H1 (cell line): ENCODE data around the gene RAD9A.

Experiments
- BRCA1 ChIP-seq: IDR thresholded peaks from 2 replicates; pipeline ENCODE4 v1.6.1; 2012; ENCODE audit warnings: low read depth, low read length, improper control_type of control experiment
- CBX8 ChIP-seq: fragments of 300-800, 300-1000 bp; sonication (generic); IDR thresholded peaks from 2 replicates; pipeline ENCODE4 v1.7.1; 2016; ENCODE audit warnings: low read depth, low read length, borderline replicate concordance
- JUND ChIP-seq: IDR thresholded peaks from 2 replicates; pipeline ENCODE4 v1.6.1; 2011; ENCODE audit warnings: mild to moderate bottlenecking, improper control_type of control experiment, low read length
- KDM1A ChIP-seq: fragments of 200-600, 300-600 bp; sonication (generic); IDR thresholded peaks from 2 replicates; pipeline ENCODE4 v1.7.1; 2016; ENCODE audit warnings: mild to moderate bottlenecking, low read length, borderline replicate concordance
- MAFK ChIP-seq: IDR thresholded peaks from 2 replicates; pipeline ENCODE4 v1.6.1; 2012; ENCODE audit warnings: low read depth, mild to moderate bottlenecking, improper control_type of control experiment, low read length
- NRF1 ChIP-seq: IDR thresholded peaks from 2 replicates; pipeline ENCODE4 v1.6.1; 2011; ENCODE audit warnings: mild to moderate bottlenecking, low read depth, low read length, improper control_type of control experiment
- POLR2AphosphoS5 ChIP-seq: IDR thresholded peaks from 2 replicates; pipeline ENCODE4 v1.6.1; 2011; ENCODE audit warnings: low read depth, low read length
- RAD21 ChIP-seq, 2 experiments: IDR thresholded peaks in 1 of 2; conservative IDR thresholded peaks in 1 of 2; 2 replicates each; pipeline ENCODE4 v1.6.1; 2011; ENCODE audit warnings: low read depth in 2 of 2, low read length in 2 of 2, improper control_type of control experiment in 1 of 2, inconsistent platforms in 1 of 2, mild to moderate bottlenecking in 1 of 2, moderate library complexity in 1 of 2
- SIRT6 ChIP-seq: IDR thresholded peaks from one replicate; pipeline ENCODE4 v1.7.1; 2012; ENCODE audit warnings: low read length, inconsistent platforms
- SP2 ChIP-seq: IDR thresholded peaks from 2 replicates; pipeline ENCODE4 v1.6.1; 2012; ENCODE audit warnings: mild to moderate bottlenecking, low read length, inconsistent platforms
- TAF1 ChIP-seq: IDR thresholded peaks from 2 replicates; pipeline ENCODE4 v1.6.1; 2011; ENCODE audit warnings: mild to moderate bottlenecking, low read depth, low read length
- TF ChIP-seq, protein P1 (sequence below), 3 experiments: IDR thresholded peaks; 1 replicate in 2 of 3; 2 replicates in 1 of 3; pipeline versions ENCODE4 v1.5.1 to v1.6.1; 2011; ENCODE audit warnings: low read length in 3 of 3, mild to moderate bottlenecking in 3 of 3, inconsistent platforms in 2 of 3, low read depth in 1 of 3, moderate library complexity in 1 of 3; ENCODE audit not compliant: insufficient read depth in 1 of 3; ENCODE audit errors: control extremely low read depth in 1 of 3

DNA sequence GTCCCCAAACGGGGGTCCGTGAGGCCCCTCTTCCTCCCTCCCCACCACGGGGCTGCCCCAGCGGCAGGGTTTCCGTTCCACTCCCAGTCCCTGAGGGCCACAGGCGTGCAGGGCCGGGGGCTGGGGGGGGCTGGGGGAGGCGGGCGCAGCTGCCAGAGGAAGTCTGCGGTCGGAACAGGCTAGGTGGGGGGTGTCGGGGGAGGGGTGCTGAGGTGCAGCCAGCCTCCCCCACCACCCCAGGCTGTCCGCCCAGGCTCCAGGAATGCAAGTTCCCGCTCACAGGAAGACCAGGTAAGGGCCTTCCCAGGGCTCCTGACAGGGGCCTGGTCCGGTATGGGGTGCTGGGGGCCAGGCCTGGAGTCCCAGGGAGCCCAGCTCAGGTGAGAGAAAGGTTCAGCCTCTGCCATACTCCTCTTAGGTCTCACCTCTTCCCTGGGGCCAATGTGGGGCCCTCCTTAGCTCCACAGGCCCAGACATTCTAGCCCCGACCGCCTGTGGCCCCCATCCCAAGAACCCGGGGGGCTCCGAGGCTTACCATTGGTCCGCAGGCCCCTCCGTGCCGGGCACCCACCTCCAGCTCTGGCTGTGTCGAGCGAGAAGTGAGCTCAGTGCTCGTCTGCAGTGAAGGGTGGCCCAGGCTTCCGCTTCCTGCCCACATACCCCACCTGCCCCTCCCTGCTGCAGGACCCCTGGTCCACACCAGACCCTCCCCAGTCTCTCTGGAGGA, 45.5 kb downstream of the RAD9A start, which contains the start of gene PTPRCAP:
- TF ChIP-seq, protein P1, sequence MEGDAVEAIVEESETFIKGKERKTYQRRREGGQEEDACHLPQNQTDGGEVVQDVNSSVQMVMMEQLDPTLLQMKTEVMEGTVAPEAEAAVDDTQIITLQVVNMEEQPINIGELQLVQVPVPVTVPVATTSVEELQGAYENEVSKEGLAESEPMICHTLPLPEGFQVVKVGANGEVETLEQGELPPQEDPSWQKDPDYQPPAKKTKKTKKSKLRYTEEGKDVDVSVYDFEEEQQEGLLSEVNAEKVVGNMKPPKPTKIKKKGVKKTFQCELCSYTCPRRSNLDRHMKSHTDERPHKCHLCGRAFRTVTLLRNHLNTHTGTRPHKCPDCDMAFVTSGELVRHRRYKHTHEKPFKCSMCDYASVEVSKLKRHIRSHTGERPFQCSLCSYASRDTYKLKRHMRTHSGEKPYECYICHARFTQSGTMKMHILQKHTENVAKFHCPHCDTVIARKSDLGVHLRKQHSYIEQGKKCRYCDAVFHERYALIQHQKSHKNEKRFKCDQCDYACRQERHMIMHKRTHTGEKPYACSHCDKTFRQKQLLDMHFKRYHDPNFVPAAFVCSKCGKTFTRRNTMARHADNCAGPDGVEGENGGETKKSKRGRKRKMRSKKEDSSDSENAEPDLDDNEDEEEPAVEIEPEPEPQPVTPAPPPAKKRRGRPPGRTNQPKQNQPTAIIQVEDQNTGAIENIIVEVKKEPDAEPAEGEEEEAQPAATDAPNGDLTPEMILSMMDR (IDR thresholded peaks at IDR 0.05; ENCODE audit: control extremely low read depth in 1 of 3, insufficient read depth in 1 of 3, low read depth in 1 of 3, low read length in 3 of 3), result no peak
- TF ChIP-seq MAFK, result no peak
- no peak for TF ChIP-seq BRCA1
- no peak for TF ChIP-seq KDM1A
- TF ChIP-seq NRF1, result no peak
- TF ChIP-seq RAD21 (IDR thresholded peaks at IDR 0.05 in 1 of 2, conservative IDR thresholded peaks at IDR 0.05 in 1 of 2; ENCODE audit: low read depth in 2 of 2, low read length in 2 of 2), result no peak
- TF ChIP-seq TAF1, result no peak
- TF ChIP-seq CBX8, result no peak
- TF ChIP-seq SP2, result no peak
- no peak for TF ChIP-seq JUND
- TF ChIP-seq POLR2AphosphoS5, result no peak
- TF ChIP-seq SIRT6, result no peak
